K562 (cell line): ENCODE data around the gene NOP14. TPM values are rescaled to one million over a fixed set of nuclear protein-coding genes. Genes with fewer than 3 reads are reported as not detected.

ENCODE experiments used
- ARNT ChIP-seq, 2 experiments: fragments of 450-650 bp; IDR thresholded peaks; 2 replicates each; pipeline ENCODE4 v1.6.1; 2016; ENCODE audit warnings: mild to moderate bottlenecking in 1 of 2
- BCL6 ChIP-seq: fragments of 250-450 bp; sonication (Bioruptor Pico); IDR thresholded peaks from 2 replicates; pipeline ENCODE4 v1.4.0; 2020
- CREB3L1 ChIP-seq: fragments of 450-650 bp; IDR thresholded peaks from 2 replicates; pipeline ENCODE4 v1.6.1; 2014; ENCODE audit warnings: low read depth, mild to moderate bottlenecking, moderate library complexity, borderline replicate concordance
- CTCF ChIP-seq, 3 experiments: IDR thresholded peaks in 2 of 3; conservative IDR thresholded peaks in 1 of 3; 2 replicates each; pipeline ENCODE4 v1.5.1; 2011 to 2012; ENCODE audit warnings: low read length in 3 of 3, mild to moderate bottlenecking in 3 of 3, control low read depth in 2 of 3, improper control_type of control experiment in 1 of 3, inconsistent platforms in 1 of 3, low read depth in 1 of 3, mixed read lengths in 1 of 3, moderate library complexity in 1 of 3; ENCODE audit not compliant: insufficient read depth in 2 of 3
- DACH1 ChIP-seq: fragments of 450-650 bp; IDR thresholded peaks from 2 replicates; pipeline ENCODE4 v1.6.1; 2018; ENCODE audit not compliant: partially characterized antibody
- E2F5 ChIP-seq: sonication (generic); formaldehyde crosslinking; IDR thresholded peaks from 2 replicates; pipeline ENCODE4 v1.8.0; 2022; ENCODE audit warnings: mild to moderate bottlenecking, missing genetic modification reagents
- IRF9 ChIP-seq: fragments of 450-650 bp; IDR thresholded peaks from 2 replicates; pipeline ENCODE4 v1.6.1; 2016; ENCODE audit warnings: missing biosample characterization, missing genetic modification characterization
- KAT8 ChIP-seq: fragments of 450-650 bp; IDR thresholded peaks from 2 replicates; pipeline ENCODE4 v1.6.1; 2016; ENCODE audit warnings: low read depth, mild to moderate bottlenecking
- KDM5B ChIP-seq: fragments of 200-600 bp; sonication (generic); IDR thresholded peaks from 2 replicates; pipeline ENCODE4 v1.6.1; 2012; ENCODE audit warnings: low read depth, mild to moderate bottlenecking, moderate library complexity, low read length, control low read depth, inconsistent platforms; ENCODE audit not compliant: insufficient replicate concordance
- MTA1 ChIP-seq: fragments of 450-650 bp; IDR thresholded peaks from 2 replicates; pipeline ENCODE4 v1.6.1; 2017; ENCODE audit warnings: borderline replicate concordance
- MTA3 ChIP-seq: fragments of 450-650 bp; formaldehyde crosslinking; IDR thresholded peaks from 2 replicates; pipeline ENCODE4 v1.6.1; 2017; ENCODE audit warnings: mild to moderate bottlenecking, borderline replicate concordance
- NR1H2 ChIP-seq: sonication (generic); formaldehyde crosslinking; IDR thresholded peaks from 2 replicates; pipeline ENCODE4 v1.4.0; 2020; ENCODE audit warnings: mild to moderate bottlenecking, missing genetic modification reagents
- PHF8 ChIP-seq: fragments of 200-600 bp; sonication (generic); IDR thresholded peaks from 2 replicates; pipeline ENCODE4 v1.6.1; 2012; ENCODE audit warnings: mixed run types, mild to moderate bottlenecking, inconsistent platforms, low read length, moderate library complexity, borderline replicate concordance
- SMAD2 ChIP-seq: fragments of 150-350 bp; IDR thresholded peaks from 2 replicates; pipeline ENCODE4 v1.6.1; 2014; ENCODE audit warnings: low read depth, mild to moderate bottlenecking, low read length
- SNIP1 ChIP-seq: fragments of 450-650 bp; IDR thresholded peaks from 2 replicates; pipeline ENCODE4 v1.7.1; 2017; ENCODE audit warnings: low read depth, mild to moderate bottlenecking
- SRSF9 ChIP-seq: fragments of 200-400 bp; formaldehyde crosslinking; IDR thresholded peaks from 2 replicates; pipeline ENCODE4 v1.6.1; 2017; ENCODE audit warnings: low read depth, low read length, borderline replicate concordance
- STAT5A ChIP-seq: IDR thresholded peaks from 2 replicates; pipeline ENCODE4 v1.6.1; 2012; ENCODE audit warnings: low read length, inconsistent platforms, borderline replicate concordance
- TCF7L2 ChIP-seq: fragments of 150-350 bp; IDR thresholded peaks from 2 replicates; pipeline ENCODE4 v1.6.1; 2016; ENCODE audit warnings: low read depth, mild to moderate bottlenecking, low read length, moderate library complexity
- ZNF263 ChIP-seq: sonication (generic); formaldehyde crosslinking; IDR thresholded peaks from 2 replicates; pipeline ENCODE4 v1.8.0; 2022; ENCODE audit warnings: mild to moderate bottlenecking, missing genetic modification reagents, borderline replicate concordance
- ZNF398 ChIP-seq: fragments of 250-450 bp; sonication (Bioruptor Pico); IDR thresholded peaks from 2 replicates; pipeline ENCODE4 v1.8.0; 2021; ENCODE audit warnings: moderate library complexity, mild to moderate bottlenecking, inconsistent platforms
- ZNF76 ChIP-seq: fragments of 250-450 bp; sonication (Bioruptor Pico); IDR thresholded peaks from 2 replicates; pipeline ENCODE4 v1.4.0; 2020; ENCODE audit warnings: mild to moderate bottlenecking, moderate library complexity, borderline replicate concordance
- polyA plus RNA-seq, 8 experiments: library from polyadenylated mRNA; depleted of rRNA in 4 of 8; stranded (reverse) in 5 of 8; unstranded in 3 of 8; fragments of >200 nt; fragmentation: Nextera tagmentation in 2 of 8; fragmentation: Illumina TruSeq in 1 of 8; extraction: Ambion mirVana in 2 of 8; extraction: Trizol in 1 of 8; gene quantifications; 2 replicates each; pipeline versions ENCODE4 v1.2.1 to v1.2.3, GENCODE V29; 2011 to 2014; ENCODE audit warnings: inconsistent platforms in 1 of 8, missing spikeins in 1 of 8
- total RNA-seq, 7 experiments: library from RNA; depleted of rRNA in 6 of 7; stranded (reverse); fragments of >200 nt in 6 of 7; fragmentation: Illumina TruSeq in 2 of 7; extraction: Trizol in 2 of 7; gene quantifications; 2 replicates each; pipeline versions ENCODE4 v1.2.1 to v1.2.3, GENCODE V29; 2011 to 2021; ENCODE audit warnings: low replicate concordance in 1 of 7

The NOP14 gene
- total and polyA plus RNA-seq, 9 of the 15 experiments (the other 6 are each of a cell fraction or from before 2014, with no cell fraction given) = 12.7 to 76.0 (median 50.9) TPM

GRCh38 chr4:2963175-2963965, at the start of gene NOP14, which contains the start of gene GRK4 (continued):
- peak; percentile 76 for TF ChIP-seq MTA3
- TF ChIP-seq STAT5A = no peak
- TF ChIP-seq MTA1 = no peak
- no peak for TF ChIP-seq KAT8
- no peak for TF ChIP-seq NR1H2 (CRISPR knock-in tag)
- TF ChIP-seq DACH1 = no peak
- no peak for TF ChIP-seq IRF9
- TF ChIP-seq ZNF263 (CRISPR knock-in tag) = peak; percentile 40; the same call in 1 of the 2 replicates
- TF ChIP-seq E2F5 = no peak
- peak; percentile 85 for TF ChIP-seq PHF8
- no peak for TF ChIP-seq SNIP1
- TF ChIP-seq TCF7L2 = no peak
- no peak for TF ChIP-seq SMAD2
- TF ChIP-seq ZNF76 (CRISPR knock-in tag) = peak; percentile 69; the same call in 1 of the 2 replicates
- no peak for TF ChIP-seq ARNT (IDR thresholded peaks at IDR 0.05)
- TF ChIP-seq ZNF398 (CRISPR knock-in tag) = no peak
- peak; percentile 78 for TF ChIP-seq KDM5B
- TF ChIP-seq SRSF9 = no peak
- TF ChIP-seq CREB3L1 = peak; percentile 98
- TF ChIP-seq CTCF (IDR thresholded peaks at IDR 0.05 in 2 of 3, conservative IDR thresholded peaks at IDR 0.05 in 1 of 3; ENCODE audit: insufficient read depth in 2 of 3, low read depth in 1 of 3, low read length in 3 of 3) = peak; percentile 39 to 52 (median 40)
- no peak for TF ChIP-seq BCL6 (CRISPR knock-in tag)
